GM21423 (cell line): ENCODE data around the gene HOXD13.

Source experiments
- ATAC-seq: cut with Tn5 transposase; IDR thresholded peaks from one replicate; pipeline ENCODE4 v1.9.1; 2021; ENCODE audit warnings: mild to moderate bottlenecking, moderate library complexity; ENCODE audit not compliant: unreplicated experiment

HOXD13 gene

GRCh38 chr2:176093145-176093897 lies 800 bp downstream of the HOXD13 start:
- no peak for ATAC-seq

DNA sequence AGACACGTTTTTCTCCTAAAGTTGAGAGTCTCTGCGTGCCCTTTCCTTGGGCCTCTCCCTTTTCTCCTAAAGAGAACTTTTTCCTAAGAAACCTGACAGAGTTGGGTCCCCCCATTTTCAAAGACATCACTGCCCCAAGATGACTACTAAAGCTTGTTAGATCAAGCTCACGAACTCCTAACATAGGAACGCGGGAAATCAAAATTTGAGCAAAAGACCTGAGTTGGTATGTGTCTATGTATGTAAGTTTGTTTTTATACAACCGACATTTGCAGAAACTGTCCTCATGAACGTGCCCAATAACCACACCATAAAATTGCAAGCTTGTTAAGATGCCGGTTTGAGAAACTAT lies 1.4 kb downstream of the HOXD13 start:
- ATAC-seq = no peak

DNA sequence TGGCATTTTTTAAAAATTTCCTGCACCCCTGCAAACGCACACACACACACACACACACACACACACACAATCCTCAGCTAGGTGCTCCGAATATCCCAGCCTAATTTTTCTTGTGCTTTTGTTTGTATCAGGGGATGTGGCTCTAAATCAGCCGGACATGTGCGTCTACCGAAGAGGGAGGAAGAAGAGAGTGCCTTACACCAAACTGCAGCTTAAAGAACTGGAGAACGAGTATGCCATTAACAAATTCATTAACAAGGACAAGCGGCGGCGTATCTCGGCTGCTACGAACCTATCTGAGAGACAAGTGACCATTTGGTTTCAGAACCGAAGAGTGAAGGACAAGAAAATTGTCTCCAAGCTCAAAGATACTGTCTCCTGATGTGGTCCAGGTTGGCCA lies 1.8 kb downstream of the HOXD13 start:
- ATAC-seq = no peak

GRCh38 chr2:176095421-176095820 lies 2.9 kb downstream of the HOXD13 start:
- no peak for ATAC-seq

- no peak for ATAC-seq
Measured at GRCh38 chr2:176096243-176096985, 3.9 kb downstream of the HOXD13 start.

- ATAC-seq = peak; percentile 80
Measured at GRCh38 chr2:176096986-176097819, 4.7 kb downstream of the HOXD13 start.

DNA sequence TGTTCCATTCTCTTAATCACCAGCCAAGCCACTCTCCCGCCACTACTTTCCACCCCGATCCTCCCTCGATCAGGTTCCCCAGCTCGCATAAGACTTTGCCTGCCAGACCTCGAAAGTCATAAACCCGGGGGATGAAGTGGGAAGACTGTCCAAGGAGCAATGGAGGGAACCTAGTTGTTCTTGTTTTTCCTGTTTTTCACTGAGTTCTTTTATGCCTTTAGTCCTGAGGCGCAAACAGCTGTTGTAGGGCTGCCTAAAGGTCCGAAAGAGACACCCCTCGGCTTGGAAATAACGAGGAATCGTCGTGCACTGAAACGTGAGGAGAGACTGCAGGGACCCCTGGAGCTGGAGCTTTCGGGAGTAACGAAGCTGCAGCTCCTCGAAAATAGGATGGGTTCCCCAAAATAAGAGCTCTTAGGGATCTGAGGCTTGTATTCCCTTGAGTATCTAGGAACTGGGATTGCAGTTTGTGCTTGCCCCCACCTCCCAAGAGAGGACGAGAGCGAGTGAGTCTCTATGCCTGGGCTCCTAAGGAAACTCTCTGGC lies 5.4 kb downstream of the HOXD13 start:
- no peak for ATAC-seq

- ATAC-seq = no peak
Measured at GRCh38 chr2:176098366-176099158, 6.0 kb downstream of the HOXD13 start.

DNA sequence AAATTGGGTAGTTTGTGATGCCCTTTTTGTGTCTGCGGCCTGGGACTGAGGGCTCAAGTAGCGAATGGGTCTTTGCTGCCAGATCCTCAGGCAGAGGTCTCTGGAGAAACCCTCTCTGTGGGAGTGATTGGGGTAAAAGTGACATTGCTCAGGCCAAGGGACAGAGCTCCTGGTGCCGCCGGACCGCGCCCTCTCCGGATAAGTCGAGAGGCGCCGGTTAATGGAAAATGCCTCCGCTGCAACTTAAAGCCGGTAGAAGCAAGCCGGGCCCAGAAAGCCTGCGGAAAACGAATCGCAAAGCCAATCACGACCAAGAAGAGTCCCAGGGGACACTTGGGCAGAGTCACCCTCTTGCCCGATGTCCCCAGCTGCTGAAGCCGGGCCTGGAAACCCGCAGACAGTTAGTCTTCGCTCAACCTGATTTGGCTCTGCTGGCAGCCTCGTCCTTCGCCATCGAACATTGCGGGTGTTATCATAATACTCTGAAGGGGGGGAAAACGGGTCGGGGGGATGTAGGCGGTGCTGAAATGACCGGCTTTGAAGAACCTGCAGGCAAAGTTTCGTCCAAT lies 6.7 kb downstream of the HOXD13 start:
- ATAC-seq = no peak

- ATAC-seq = no peak
Measured at GRCh38 chr2:176099728-176100546, 7.4 kb downstream of the HOXD13 start, which contains the start of gene HOXD12. Gene HOXD12, plus strand, starts transcription at chr2:176099795. Its CDS starts 7 bp downstream, at chr2:176099802.

DNA sequence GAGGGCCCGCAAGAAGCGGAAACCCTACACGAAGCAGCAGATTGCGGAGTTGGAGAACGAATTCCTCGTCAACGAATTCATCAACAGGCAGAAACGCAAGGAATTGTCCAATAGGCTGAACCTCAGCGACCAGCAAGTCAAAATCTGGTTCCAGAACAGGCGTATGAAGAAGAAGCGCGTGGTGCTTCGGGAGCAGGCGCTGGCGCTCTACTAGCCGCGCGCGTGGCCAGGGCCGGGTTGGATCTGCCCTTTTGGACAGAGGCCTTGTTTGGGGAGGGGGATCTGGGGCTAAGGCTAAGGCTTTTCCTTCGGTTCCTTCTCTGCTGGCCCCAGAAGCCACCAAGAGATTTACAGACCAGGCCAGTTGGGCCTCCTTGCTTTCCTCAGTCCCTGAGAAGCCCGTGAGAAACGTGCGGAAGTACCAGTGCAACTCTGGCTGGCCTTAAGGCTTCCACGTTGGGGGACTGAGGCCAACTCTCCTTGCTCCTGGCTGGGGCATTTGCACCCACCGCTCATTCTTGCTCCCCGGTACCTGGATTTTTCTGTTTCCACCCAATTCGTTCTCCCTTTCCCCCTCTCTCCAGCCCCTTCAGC lies 8.1 kb downstream of the HOXD13 start:
- ATAC-seq = no peak

DNA sequence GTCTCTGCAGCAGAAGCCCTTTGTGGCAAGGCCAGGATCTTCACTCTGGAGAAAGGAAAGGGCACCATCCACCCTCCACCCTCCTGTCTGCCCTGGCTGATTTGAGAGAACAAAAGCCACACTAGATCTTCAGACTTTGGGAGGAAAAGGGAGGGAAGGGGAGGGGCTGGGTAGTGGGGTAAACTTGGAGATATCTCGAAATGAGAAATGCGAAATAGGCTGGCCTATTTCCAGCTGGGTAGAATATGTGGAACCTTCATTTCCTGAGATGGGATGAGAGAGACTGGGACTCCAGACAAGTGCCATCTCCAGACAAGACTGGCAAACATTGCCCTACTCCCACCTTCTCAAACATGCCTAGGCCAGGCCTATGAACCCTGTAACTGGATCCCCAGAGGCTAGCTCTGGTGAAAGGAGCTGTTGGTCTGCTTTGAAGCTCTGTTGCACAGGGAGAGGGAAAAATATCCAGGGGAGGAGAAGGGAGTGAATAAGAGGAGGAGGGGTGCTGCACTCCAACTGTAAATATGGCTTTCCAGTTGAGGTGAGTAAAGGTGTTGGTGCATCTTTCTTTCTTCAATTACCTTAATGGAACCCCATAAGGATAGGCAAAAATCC lies 8.8 kb downstream of the HOXD13 start:
- no peak for ATAC-seq

DNA sequence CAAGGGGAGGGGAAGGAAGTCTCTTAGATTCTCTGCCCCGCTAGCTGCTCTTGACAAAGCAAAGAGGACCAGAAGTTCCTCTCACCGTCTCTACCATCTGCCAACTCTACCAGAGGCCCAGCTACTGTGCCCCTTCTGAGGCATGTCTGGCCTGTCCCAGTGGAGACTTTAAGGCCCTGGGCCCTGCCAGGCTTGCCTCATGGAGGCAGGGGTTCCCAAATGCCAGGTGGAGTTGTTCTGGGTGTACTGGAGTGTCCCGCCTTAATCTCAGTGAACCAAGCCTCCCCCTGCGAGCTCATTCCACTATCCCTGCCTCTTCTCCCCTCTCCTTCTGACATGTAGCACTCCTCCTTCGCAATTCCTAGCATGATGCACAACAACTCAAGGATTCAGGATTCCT lies 9.3 kb downstream of the HOXD13 start:
- no peak for ATAC-seq

DNA sequence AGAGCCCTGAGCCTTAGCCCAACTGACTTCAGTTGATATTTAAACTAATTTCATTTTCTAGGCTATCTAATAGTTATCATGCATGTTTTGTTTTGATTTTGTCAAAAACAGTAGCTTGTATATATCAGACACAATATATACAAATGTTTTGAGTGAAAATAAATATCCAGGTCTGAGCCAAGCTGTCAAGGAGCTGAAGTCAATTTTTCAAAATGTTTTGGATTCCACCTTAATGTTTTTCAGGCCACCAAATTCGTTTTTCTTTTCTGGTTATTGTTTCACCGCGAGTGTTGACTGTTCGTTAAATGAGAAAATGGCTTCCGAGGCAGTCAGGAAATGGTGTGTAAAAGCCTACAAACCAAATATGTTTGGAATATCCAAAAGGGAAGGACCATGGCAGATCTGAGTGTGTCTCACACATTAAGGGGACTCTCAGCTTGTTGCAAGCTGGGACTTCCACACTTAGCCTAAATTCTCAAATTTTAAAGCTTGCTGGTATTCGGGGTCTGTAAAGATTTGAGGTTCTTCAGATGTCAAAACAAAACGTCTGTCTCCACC lies 9.9 kb downstream of the HOXD13 start:
- no peak for ATAC-seq

DNA sequence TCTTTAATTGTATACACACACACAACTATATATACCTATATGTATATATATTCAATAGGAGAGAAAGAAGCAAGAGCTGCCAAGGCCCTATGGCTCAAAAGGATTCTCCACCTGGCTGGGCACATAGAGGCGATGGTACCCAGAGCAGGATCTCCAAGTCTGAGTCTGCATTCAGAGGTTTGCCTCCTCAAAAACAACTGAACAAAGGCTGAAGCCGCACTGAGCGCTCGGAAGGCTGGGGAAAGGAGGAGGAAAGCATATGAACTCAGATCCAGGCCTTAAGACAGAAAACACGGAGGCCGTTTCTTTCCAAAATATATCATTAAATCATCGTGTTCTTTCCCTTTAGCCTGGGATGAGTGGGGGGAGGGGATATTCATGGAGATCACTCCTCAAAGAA lies 10.7 kb downstream of the HOXD13 start:
- no peak for ATAC-seq

GRCh38 chr2:176103742-176104315 lies 11.3 kb downstream of the HOXD13 start:
- no peak for ATAC-seq

DNA sequence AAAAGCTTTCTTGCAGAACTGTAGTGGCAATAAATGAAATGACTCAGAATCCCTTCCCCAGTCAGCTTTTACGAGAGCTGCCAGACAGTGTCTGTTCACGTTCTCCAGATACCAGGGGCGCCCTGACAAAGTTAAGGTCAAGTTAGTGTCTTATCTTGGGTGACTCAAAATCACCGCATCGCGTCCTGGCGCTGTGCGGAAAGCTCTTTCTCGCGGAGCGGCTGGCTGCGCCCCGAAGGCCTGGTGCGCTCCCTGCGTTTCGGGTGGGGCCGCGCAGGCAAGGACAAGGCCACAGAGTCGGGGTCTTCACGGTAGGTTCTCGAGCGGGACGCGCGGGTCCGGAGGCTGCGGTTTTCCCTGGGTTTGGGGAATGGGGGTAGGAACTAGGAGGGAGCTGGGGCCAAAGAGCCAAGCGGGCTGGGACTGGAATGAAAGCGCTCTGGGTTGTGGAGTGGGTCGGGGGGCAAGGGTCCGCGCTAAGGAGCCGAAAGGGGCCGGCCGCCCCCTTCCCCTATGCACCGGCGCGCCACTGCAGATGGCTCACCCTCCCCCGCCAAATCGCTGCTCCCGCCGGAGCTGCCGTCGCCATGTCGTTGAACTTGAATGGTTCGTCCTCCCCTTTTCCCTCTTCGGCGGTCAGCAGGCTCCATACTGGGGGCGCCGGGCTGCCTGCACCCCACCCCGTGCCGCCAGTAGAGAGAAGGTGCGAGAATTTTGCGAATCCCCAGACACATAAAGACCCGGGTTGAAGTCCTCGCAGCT lies 12.0 kb downstream of the HOXD13 start:
- ATAC-seq = no peak
